Activated T-cell treated with anti-CD3 and anti-CD28 coated beads, Interleukin-2, amount 50 U/mL, for 72 hours (primary cell): ENCODE measurements around the gene CCDC148. TPM values are rescaled to one million over a fixed set of nuclear protein-coding genes. Genes with fewer than 3 reads are reported as not detected.
"Not testable (repeated sequence)": the region's sequence is repeated elsewhere in the genome, so short reads cannot be mapped to it uniquely, and the experiment has no call there.

Source experiments
- ATAC-seq, 2 donors: fragments of 150-1000 bp; cut with Tn5 transposase; replicated peaks in 1 of 2; 2 replicates each; pipeline ENCODE4 v1.10.0; 2021; ENCODE audit warnings: moderate library complexity in 2 of 2, mild to moderate bottlenecking in 1 of 2
- DNase-seq, 2 donors: peaks; one replicate each; pipeline ENCODE4 v3.0.0; 2021 to 2022; ENCODE audit warnings: mixed read lengths in 1 of 2
- H3K27ac Mint-ChIP-seq: one replicate; pipeline ENCODE4 v1.8.0; 2022; ENCODE audit warnings: mild to moderate bottlenecking, moderate library complexity, mixed read lengths
- H3K27me3 Mint-ChIP-seq: one replicate; pipeline ENCODE4 v1.8.0; 2022; ENCODE audit warnings: low read depth, mixed read lengths
- H3K36me3 Mint-ChIP-seq, 2 donors: one replicate each; pipeline ENCODE4 v1.8.0; 2022; ENCODE audit warnings: mixed read lengths in 2 of 2, mild to moderate bottlenecking in 1 of 2; ENCODE audit not compliant: insufficient read depth in 2 of 2
- H3K4me1 Mint-ChIP-seq: one replicate; pipeline ENCODE4 v1.8.0; 2022; ENCODE audit warnings: low read depth, mixed read lengths
- H3K4me3 Mint-ChIP-seq, 2 donors: one replicate each; pipeline ENCODE4 v1.8.0; 2022; ENCODE audit warnings: mild to moderate bottlenecking in 2 of 2, mixed read lengths in 2 of 2, moderate library complexity in 2 of 2
- H3K9me3 Mint-ChIP-seq, 2 donors: one replicate each; pipeline ENCODE4 v1.8.0; 2022; ENCODE audit warnings: mixed read lengths in 2 of 2
- total RNA-seq, 2 donors: library from RNA; stranded (reverse); gene quantifications; one replicate each; pipeline ENCODE4 v1.2.3, GENCODE V29; 2022

Gene CCDC148
- total RNA-seq, 2 donors from 2014 or later = 0.14 TPM; not detected in 1

DNA sequence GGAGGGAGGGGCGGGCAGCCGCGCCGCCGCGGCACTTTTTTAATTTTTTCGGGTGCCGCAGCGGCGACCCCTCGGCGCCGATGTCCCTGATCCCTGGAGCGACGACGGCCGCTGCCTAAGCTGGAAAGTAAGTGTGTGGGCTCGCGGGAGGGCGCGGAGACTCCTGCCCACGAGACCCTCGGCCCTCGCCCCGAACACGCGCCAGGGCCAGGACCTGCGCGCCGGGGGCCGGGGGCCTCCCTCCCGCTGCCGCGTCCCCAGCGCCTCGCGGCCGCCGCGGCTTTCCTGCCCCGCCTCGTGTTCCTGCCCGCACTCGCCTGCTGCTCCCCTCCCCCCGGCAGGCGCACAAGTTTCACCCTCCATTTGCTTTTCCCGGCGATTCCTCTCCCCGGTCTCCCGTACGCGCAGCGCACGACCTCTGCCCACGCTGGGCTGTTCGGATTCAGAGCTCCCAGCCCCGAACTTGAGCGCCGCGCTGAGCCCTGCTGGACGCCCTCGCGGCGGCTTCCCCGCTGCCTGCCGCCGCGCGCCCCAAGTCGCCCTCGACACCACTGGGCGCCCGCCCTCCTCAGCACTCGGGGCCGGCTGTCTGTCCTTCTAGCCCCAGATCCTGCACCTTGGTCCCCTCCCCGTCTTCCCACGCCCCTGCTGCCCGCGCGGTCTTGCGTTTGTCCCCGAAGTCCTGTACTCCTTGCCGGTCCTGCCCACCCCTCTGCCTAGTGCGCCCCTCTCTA is 706 bp upstream of the CCDC148 start:
- Mint-ChIP-seq H3K36me3 (peaks cover 2 to 4% of the 10 kb centered on the region in 2 donors), H3K4me3 (peak overlapping the region; percentile 92), H3K27me3 (peaks cover 15% of the 10 kb centered on the region), H3K9me3 (no peaks in the 10 kb centered on the region), H3K27ac (peak overlapping the region; percentile 86), H3K4me1 (peaks cover 31% of the 10 kb centered on the region)
- DNase-seq = peak; percentile 66
- peak; percentile 52 to 55 for ATAC-seq

DNA sequence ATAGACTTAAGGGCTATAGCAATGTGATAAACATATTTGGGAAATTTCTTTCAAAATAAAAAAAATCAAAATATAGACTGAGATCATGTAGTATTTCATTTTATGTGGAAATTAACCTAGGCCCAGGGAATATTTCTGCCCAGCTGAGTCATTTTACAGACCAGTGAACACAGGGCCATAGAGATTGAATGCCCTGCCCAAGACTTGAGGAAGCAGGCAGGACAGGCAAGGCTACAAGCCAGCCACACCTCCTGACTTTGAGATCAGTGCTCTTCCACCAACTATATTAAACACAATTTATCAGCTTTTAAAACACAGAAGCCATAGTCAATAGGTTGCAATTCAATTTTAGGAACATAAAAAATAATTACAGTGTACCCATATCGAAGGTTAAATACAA is 12.9 kb downstream of the CCDC148 start:
- H3K27ac Mint-ChIP-seq = no peak overlapping the region
- H3K27me3 Mint-ChIP-seq = peaks cover 7% of the 10 kb centered on the region
- no peak for ATAC-seq
- H3K36me3 Mint-ChIP-seq = no peaks in the 10 kb centered on the region
- no peaks in the 10 kb centered on the region for H3K4me1 Mint-ChIP-seq
- H3K4me3 Mint-ChIP-seq = no peak overlapping the region
- DNase-seq = no peak
- H3K9me3 Mint-ChIP-seq = peaks cover 2 to 3% of the 10 kb centered on the region in 2 donors

DNA sequence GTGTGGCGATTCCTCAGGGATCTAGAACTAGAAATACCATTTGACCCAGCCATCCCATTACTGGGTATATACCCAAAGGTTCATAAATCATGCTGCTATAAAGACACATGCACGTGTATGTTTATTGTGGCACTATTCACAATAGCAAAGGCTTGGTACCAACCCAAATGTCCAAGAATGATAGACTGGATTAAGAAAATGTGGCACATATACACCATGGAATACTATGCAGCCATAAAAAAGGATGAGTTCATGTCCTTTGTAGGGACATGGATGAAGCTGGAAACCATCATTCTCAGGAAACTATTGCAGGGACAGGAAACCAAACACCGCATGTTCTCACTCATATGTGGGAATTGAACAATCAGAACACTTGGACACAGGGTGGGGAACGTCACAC is 17.5 kb downstream of the CCDC148 start:
- not testable (repeated sequence) for H3K4me1 Mint-ChIP-seq, H3K36me3 Mint-ChIP-seq, H3K27ac Mint-ChIP-seq, H3K4me3 Mint-ChIP-seq, ATAC-seq, H3K9me3 Mint-ChIP-seq, DNase-seq
- H3K27me3 Mint-ChIP-seq = peaks cover 12% of the 10 kb centered on the region

DNA sequence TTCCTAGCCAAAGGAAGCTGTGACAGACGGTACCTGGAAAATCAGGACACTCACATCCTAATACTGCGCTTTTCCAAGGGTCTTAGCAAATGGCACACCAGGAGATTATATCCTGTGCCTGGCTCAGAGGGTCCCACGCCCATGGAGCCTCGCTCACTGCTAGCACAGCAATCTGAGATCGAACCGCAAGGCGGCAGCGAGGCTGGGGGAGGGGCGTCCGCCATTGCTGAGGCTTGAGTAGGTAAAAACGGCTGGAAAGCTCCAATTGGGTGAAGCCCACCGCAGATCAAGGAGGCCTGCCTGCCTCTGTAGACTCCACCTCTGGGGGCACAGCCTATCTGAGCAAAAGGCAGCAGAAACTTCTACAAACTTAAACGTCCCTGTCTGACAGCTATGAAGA is 22.8 kb downstream of the CCDC148 start:
- DNase-seq, H3K27ac Mint-ChIP-seq, H3K9me3 Mint-ChIP-seq, H3K36me3 Mint-ChIP-seq, ATAC-seq, H3K27me3 Mint-ChIP-seq, H3K4me3 Mint-ChIP-seq, H3K4me1 Mint-ChIP-seq: not testable (repeated sequence)

DNA sequence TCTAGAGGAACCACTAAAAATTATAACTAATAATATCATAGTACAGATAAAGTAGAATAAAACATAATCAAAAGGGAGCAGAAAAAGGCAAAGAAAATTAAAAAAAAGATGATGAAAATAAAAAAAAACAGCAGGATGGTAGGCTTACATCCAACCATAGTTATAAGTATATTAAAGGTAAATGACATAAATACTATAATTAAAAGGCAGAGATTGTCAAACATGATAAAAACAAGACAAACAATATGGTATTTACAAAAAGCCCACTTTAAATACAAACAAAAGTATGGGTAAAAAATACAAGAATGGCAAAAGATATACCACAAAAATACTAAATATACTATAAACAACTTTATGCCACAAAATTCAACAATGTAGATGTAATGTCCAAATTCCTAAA is 24.4 kb downstream of the CCDC148 start:
- Mint-ChIP-seq H3K9me3 (peaks cover 9 to 14% of the 10 kb centered on the region in 2 donors), H3K36me3 (peaks cover 6% of the 10 kb centered on the region in 2 donors), H3K27me3 (peaks cover 5% of the 10 kb centered on the region), H3K4me1 (no peaks in the 10 kb centered on the region), H3K4me3 (no peak overlapping the region), H3K27ac (no peak overlapping the region)
- DNase-seq (no peak), ATAC-seq (no peak)

DNA sequence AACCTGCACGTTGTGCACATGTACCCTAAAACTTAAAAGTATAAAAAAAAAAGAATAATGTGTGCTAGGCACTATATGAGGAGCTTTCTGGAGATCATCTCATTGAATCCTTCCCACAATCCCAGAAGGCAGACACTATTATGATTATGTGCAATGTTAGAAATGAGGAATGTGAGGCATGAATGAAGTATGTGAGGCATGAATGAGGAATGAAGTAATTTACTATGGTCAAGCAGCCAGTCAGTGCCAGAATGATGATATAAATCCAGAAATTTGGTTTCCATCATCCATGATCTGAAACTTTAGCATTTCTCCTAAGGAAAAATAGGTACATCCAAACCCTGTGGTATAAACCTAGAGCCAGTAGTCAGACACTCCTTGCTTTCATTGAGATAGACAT is 42.0 kb downstream of the CCDC148 start:
- DNase-seq (no peak), ATAC-seq (no peak)
- no peak overlapping the region for H3K27ac Mint-ChIP-seq
- peaks cover 5 to 8% of the 10 kb centered on the region in 2 donors for H3K36me3 Mint-ChIP-seq
- H3K9me3 Mint-ChIP-seq = peaks cover 8 to 14% of the 10 kb centered on the region in 2 donors
- no peaks in the 10 kb centered on the region for H3K4me1 Mint-ChIP-seq
- no peak overlapping the region for H3K4me3 Mint-ChIP-seq
- no peaks in the 10 kb centered on the region for H3K27me3 Mint-ChIP-seq

DNA sequence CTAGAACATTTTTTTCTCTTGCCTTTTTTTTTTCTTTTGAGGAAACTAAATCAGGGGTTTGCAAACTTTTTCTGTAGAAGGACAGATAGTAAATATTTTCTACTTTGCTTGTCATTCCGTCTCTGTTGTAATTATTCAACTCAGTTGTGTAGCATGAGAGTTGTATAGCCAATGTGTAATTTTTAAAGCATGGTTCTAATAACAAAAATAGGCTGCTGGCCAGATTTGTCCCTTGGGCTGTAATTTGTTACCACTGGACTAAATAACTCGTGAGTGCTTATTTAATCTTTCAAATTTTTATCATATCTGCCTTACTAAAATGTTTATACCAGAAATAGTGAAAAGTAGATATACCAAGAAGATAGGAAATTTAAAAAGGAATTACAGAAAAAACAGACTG is 43.0 kb downstream of the CCDC148 start:
- Mint-ChIP-seq H3K9me3 (peaks cover 8 to 14% of the 10 kb centered on the region in 2 donors), H3K4me1 (no peaks in the 10 kb centered on the region), H3K27ac (no peak overlapping the region), H3K27me3 (no peaks in the 10 kb centered on the region), H3K36me3 (peaks cover 5 to 8% of the 10 kb centered on the region in 2 donors), H3K4me3 (no peak overlapping the region)
- ATAC-seq = no peak
- no peak for DNase-seq

DNA sequence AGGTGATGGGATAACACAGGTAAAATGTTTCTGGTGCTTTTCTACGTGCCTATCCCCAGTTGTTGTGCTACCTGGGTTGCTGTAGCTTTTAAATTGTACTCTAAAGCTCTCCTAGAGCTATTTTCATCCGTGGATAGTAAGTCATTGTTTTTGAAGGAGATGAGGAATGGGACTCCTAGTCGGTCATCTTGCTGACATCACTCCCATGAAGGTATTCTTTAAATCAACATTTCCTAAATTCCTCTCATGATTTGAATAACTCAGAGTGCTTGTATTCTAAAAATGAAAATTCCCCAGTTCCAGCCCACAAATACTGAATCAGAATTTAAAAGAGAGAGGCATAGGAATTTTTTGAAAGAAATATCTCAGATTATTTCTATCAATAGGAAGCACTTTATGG is 44.3 kb downstream of the CCDC148 start:
- DNase-seq (no peak), ATAC-seq (no peak)
- peaks cover 6 to 14% of the 10 kb centered on the region in 2 donors for H3K9me3 Mint-ChIP-seq

DNA sequence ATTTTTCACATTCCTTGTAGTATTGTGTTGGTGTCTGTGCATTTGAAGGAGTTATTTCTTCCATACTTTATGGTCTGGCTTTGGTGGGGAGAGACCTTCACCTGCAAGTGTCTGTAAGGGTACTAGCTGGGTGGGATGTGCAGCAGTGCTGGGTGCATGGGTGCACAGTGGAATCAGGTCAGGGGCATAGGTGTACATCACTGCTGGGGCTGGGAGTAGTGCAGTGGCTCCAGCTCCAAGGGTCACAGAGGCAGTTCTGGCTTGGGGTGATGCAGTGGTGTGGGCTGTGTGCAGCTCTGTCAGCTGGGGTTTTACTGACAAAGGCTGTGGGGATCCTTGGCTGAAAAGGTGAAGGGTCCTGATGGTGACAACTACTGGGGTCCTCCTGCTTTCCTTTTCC is 44.8 kb downstream of the CCDC148 start:
- Mint-ChIP-seq H3K27ac (no peak overlapping the region), H3K36me3 (peaks cover 5 to 8% of the 10 kb centered on the region in 2 donors), H3K27me3 (peaks cover 5% of the 10 kb centered on the region), H3K4me1 (no peaks in the 10 kb centered on the region), H3K9me3 (peaks cover 6 to 14% of the 10 kb centered on the region in 2 donors), H3K4me3 (no peak overlapping the region)
- ATAC-seq (no peak), DNase-seq (no peak)

More for the DNA sequence above, 44.3 kb downstream of the CCDC148 start:
- peaks cover 5 to 8% of the 10 kb centered on the region in 2 donors for H3K36me3 Mint-ChIP-seq
- no peaks in the 10 kb centered on the region for H3K4me1 Mint-ChIP-seq
- H3K4me3 Mint-ChIP-seq = no peak overlapping the region
- H3K27ac Mint-ChIP-seq = no peak overlapping the region
- H3K27me3 Mint-ChIP-seq = peaks cover under 1% of the 10 kb centered on the region

DNA sequence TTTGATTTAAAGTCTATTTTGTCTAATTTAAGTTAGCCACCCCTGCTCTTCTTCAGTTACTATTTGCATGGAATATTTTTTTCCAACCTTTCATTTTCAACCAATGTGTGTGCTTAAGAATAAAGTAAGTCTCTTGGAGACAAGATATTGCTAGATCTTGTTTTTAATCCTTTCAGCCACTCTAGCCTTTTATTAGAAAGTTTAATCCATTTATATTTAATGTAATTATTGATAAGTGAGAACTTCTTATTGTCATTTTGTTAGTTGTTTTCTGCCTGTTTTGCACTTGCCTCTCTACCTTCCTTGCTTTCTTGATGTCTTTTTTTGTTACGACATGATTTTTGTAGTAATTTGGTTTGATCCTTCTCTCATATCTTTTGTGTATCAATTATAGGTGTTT is 46.4 kb downstream of the CCDC148 start:
- no peak overlapping the region for H3K27ac Mint-ChIP-seq
- peaks cover 13% of the 10 kb centered on the region for H3K27me3 Mint-ChIP-seq
- no peak for ATAC-seq

DNA sequence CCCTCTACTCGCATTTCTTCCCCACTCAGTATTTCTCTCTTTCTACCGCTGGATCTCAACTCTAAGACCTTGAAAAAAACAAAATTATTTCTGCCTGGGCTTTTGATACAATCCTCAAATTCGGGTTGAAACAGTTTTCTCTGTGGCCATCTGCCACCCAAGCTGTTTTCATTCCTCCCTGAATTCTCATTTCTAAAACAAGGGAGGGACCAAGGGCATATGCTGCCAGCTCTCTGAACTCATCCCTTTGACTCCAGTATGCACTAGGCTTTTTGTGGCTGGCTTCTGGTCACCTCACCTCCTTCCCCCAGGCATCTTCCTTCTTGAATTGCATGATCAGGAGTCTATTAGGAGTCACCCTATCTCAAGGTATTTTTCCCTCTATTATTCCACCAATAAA is 49.5 kb downstream of the CCDC148 start:
- DNase-seq (no peak), ATAC-seq (no peak)
- Mint-ChIP-seq H3K4me1 (no peaks in the 10 kb centered on the region), H3K27me3 (peaks cover 25% of the 10 kb centered on the region), H3K36me3 (peaks cover 5 to 6% of the 10 kb centered on the region in 2 donors), H3K4me3 (no peak overlapping the region), H3K9me3 (peaks cover 6 to 9% of the 10 kb centered on the region in 2 donors), H3K27ac (no peak overlapping the region)

More for the DNA sequence above, 46.4 kb downstream of the CCDC148 start:
- H3K36me3 Mint-ChIP-seq = peaks cover 5 to 6% of the 10 kb centered on the region in 2 donors
- no peak overlapping the region for H3K4me3 Mint-ChIP-seq
- DNase-seq = no peak
- H3K4me1 Mint-ChIP-seq = no peaks in the 10 kb centered on the region
- H3K9me3 Mint-ChIP-seq = peaks cover 6 to 9% of the 10 kb centered on the region in 2 donors

DNA sequence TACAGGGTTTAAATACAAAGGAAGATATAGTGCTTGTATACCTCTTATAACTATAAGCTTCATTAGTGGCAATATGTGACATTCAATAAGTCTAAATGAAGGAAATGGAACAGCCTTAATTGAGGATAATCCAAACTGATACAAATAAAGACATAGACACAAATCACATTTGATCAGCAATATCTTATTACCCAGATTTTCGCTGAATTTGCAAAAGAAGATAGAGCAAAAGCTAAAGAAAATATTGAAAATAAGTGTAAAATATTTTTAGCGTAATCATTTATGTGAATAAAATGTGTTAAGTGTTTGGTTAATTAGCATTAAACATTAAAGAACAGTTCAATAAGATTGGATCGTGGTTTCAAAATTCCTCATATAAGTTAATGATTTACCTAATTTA is 51.2 kb downstream of the CCDC148 start:
- Mint-ChIP-seq H3K9me3 (peaks cover 1 to 3% of the 10 kb centered on the region in 2 donors), H3K27me3 (peaks cover 25% of the 10 kb centered on the region), H3K27ac (no peak overlapping the region)

DNA sequence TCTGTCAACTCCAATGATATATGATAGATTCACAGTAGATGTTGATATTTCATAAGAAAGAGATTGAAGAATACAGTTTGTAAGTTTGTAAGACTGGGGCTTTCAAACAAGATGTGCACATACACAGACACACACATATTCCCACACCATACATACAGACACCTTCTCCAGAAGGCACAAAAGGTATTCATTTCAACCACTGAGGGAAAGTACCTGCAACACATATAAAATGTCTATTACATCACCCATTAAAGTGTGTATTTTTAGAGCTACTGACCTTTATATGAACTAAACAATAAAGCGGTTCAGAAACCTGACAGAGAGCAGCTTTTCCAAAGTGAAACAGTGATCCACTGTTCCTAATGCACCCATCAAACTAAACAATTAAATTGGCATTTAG is 53.3 kb downstream of the CCDC148 start:
- Mint-ChIP-seq H3K36me3 (peaks cover 3 to 6% of the 10 kb centered on the region in 2 donors), H3K27ac (no peak overlapping the region), H3K4me1 (no peaks in the 10 kb centered on the region), H3K27me3 (peaks cover 41% of the 10 kb centered on the region), H3K9me3 (peaks cover 3 to 7% of the 10 kb centered on the region in 2 donors), H3K4me3 (no peak overlapping the region)
- no peak for ATAC-seq
- no peak for DNase-seq

More for the DNA sequence above, 51.2 kb downstream of the CCDC148 start:
- Mint-ChIP-seq H3K4me3 (no peak overlapping the region), H3K36me3 (peaks cover 1% of the 10 kb centered on the region in 2 donors), H3K4me1 (no peaks in the 10 kb centered on the region)
- DNase-seq = no peak
- no peak for ATAC-seq

DNA sequence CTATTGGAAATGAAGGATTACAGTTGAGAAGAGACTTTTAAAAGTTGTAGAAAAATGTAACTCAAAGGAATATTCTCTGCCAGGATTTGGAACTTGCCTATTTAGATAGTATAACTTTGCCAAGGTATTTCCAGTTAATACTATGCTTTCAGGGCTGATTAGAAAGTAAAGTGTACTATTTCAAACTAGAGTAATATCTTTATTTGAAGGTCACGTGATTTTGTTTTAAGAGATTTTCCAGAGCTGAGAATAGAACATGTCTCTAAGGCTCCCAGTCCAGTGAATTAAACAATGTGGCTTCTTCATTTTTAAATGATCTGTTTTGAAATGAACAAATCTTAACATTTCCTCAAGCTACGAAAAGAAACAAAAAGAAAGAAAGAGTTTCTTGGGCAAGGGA is 53.9 kb downstream of the CCDC148 start:
- Mint-ChIP-seq H3K27me3 (peaks cover 47% of the 10 kb centered on the region), H3K4me1 (no peaks in the 10 kb centered on the region), H3K27ac (no peak overlapping the region), H3K36me3 (peaks cover 3 to 6% of the 10 kb centered on the region in 2 donors), H3K9me3 (peaks cover 3 to 7% of the 10 kb centered on the region in 2 donors), H3K4me3 (no peak overlapping the region)
- ATAC-seq (no peak), DNase-seq (no peak)
